ENCODE measurements around the gene SCG5. TPM values are rescaled to one million over a fixed set of nuclear protein-coding genes. Genes with fewer than 3 reads are reported as not detected.

The SCG5 gene
- total and polyA plus RNA-seq, 2 of the 13 experiments (the other 11 are each of a cell fraction or from before 2014, with no cell fraction given) = 2.3 to 3.5 TPM

DNA sequence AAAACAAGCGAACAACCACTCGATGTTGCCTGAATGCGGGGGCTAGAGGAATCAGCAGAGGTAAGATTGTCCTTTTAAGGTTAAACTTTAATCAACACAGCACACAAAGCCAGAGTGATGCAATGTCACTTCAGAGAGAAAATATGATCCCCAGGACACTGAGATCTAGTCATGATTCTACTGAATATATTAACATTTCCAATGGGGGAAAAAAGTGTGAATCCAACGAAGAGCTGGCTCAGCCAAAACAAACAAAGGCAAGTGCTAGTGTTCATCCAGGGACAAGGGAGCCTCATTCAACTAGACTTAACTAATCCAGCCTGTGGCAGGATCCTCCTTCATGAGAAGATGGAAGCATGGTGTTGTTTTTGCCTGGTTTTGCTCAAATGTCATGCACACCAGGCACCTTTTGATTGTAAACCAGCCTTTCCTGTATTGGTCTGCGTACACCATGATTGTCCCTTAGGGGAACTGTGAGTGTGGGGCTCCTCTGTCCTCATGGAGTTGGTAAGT is 35.8 kb downstream of the SCG5 start (continued):
- TF ChIP-seq, protein P1, sequence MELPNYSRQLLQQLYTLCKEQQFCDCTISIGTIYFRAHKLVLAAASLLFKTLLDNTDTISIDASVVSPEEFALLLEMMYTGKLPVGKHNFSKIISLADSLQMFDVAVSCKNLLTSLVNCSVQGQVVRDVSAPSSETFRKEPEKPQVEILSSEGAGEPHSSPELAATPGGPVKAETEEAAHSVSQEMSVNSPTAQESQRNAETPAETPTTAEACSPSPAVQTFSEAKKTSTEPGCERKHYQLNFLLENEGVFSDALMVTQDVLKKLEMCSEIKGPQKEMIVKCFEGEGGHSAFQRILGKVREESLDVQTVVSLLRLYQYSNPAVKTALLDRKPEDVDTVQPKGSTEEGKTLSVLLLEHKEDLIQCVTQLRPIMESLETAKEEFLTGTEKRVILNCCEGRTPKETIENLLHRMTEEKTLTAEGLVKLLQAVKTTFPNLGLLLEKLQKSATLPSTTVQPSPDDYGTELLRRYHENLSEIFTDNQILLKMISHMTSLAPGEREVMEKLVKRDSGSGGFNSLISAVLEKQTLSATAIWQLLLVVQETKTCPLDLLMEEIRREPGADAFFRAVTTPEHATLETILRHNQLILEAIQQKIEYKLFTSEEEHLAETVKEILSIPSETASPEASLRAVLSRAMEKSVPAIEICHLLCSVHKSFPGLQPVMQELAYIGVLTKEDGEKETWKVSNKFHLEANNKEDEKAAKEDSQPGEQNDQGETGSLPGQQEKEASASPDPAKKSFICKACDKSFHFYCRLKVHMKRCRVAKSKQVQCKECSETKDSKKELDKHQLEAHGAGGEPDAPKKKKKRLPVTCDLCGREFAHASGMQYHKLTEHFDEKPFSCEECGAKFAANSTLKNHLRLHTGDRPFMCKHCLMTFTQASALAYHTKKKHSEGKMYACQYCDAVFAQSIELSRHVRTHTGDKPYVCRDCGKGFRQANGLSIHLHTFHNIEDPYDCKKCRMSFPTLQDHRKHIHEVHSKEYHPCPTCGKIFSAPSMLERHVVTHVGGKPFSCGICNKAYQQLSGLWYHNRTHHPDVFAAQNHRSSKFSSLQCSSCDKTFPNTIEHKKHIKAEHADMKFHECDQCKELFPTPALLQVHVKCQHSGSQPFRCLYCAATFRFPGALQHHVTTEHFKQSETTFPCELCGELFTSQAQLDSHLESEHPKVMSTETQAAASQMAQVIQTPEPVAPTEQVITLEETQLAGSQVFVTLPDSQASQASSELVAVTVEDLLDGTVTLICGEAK (IDR thresholded peaks at IDR 0.05) = no peak
- TF ChIP-seq, protein P1 (CRISPR knock-in tag; IDR thresholded peaks at IDR 0.05) = no peak
- TF ChIP-seq ERF (CRISPR knock-in tag; IDR thresholded peaks at IDR 0.05) (no peak), ELF3 (CRISPR knock-in tag; IDR thresholded peaks at IDR 0.05) (no peak; the same call in 1 of the 2 replicates), ZNF138 (CRISPR knock-in tag; IDR thresholded peaks at IDR 0.05; ENCODE audit: low read depth) (no peak), MEIS1 (CRISPR knock-in tag; IDR thresholded peaks at IDR 0.05; ENCODE audit: borderline replicate concordance) (no peak), NFIC (IDR thresholded peaks at IDR 0.05; ENCODE audit: low read length) (peak; percentile 60; the same call in 1 of the 2 replicates), SIX4 (CRISPR knock-in tag; IDR thresholded peaks at IDR 0.05) (peak; percentile 90), ZNF737 (CRISPR knock-in tag; IDR thresholded peaks at IDR 0.05; ENCODE audit: borderline replicate concordance) (no peak), GLI4 (CRISPR knock-in tag; IDR thresholded peaks at IDR 0.05; ENCODE audit: borderline replicate concordance) (no peak), ATF7-NPFF (CRISPR knock-in tag; IDR thresholded peaks at IDR 0.05; ENCODE audit: low read depth) (no peak), AGO2 (optimal IDR thresholded peaks at IDR 0.05; ENCODE audit: low read depth, low read length) (no peak), NONO (IDR thresholded peaks at IDR 0.05) (no peak), NONO (CRISPR knock-in tag; conservative IDR thresholded peaks at IDR 0.05) (no peak), ZNF629 (CRISPR knock-in tag; conservative IDR thresholded peaks at IDR 0.05) (no peak)
- TF ChIP-seq, protein P2, sequence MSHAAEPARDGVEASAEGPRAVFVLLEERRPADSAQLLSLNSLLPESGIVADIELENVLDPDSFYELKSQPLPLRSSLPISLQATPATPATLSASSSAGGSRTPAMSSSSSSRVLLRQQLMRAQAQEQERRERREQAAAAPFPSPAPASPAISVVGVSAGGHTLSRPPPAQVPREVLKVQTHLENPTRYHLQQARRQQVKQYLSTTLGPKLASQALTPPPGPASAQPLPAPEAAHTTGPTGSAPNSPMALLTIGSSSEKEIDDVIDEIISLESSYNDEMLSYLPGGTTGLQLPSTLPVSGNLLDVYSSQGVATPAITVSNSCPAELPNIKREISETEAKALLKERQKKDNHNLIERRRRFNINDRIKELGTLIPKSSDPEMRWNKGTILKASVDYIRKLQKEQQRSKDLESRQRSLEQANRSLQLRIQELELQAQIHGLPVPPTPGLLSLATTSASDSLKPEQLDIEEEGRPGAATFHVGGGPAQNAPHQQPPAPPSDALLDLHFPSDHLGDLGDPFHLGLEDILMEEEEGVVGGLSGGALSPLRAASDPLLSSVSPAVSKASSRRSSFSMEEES (CRISPR knock-in tag; IDR thresholded peaks at IDR 0.05) = 0 out of 2 replicates have a peak, but pooled peaks have one; percentile 33
- TF ChIP-seq, protein P3, sequence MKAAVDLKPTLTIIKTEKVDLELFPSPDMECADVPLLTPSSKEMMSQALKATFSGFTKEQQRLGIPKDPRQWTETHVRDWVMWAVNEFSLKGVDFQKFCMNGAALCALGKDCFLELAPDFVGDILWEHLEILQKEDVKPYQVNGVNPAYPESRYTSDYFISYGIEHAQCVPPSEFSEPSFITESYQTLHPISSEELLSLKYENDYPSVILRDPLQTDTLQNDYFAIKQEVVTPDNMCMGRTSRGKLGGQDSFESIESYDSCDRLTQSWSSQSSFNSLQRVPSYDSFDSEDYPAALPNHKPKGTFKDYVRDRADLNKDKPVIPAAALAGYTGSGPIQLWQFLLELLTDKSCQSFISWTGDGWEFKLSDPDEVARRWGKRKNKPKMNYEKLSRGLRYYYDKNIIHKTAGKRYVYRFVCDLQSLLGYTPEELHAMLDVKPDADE (CRISPR knock-in tag; IDR thresholded peaks at IDR 0.05) = no peak
- TF ChIP-seq, protein P4, sequence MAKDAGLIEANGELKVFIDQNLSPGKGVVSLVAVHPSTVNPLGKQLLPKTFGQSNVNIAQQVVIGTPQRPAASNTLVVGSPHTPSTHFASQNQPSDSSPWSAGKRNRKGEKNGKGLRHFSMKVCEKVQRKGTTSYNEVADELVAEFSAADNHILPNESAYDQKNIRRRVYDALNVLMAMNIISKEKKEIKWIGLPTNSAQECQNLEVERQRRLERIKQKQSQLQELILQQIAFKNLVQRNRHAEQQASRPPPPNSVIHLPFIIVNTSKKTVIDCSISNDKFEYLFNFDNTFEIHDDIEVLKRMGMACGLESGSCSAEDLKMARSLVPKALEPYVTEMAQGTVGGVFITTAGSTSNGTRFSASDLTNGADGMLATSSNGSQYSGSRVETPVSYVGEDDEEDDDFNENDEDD (CRISPR knock-in tag; IDR thresholded peaks at IDR 0.05; ENCODE audit: borderline replicate concordance) = peak; percentile 13; the same call in 1 of the 2 replicates
